HepG2 (cell line): ENCODE results near the gene TRNT1. TPM values are rescaled to one million over a fixed set of nuclear protein-coding genes. Genes with fewer than 3 reads are reported as not detected.
A peak's percentile ranks its signal among the peaks of the same experiment; 100 is the strongest.

Experiments
- CBX1 ChIP-seq: IDR thresholded peaks from one replicate; pipeline ENCODE4 v1.6.1; 2016; ENCODE audit warnings: antibody characterized with exemption, low read depth
- JUND ChIP-seq: sonication (generic); formaldehyde crosslinking; IDR thresholded peaks from 2 replicates; pipeline ENCODE4 v1.8.0; 2022; ENCODE audit warnings: mild to moderate bottlenecking, missing genetic modification reagents
- MAZ ChIP-seq, 2 experiments: sonication (generic) in 1 of 2; formaldehyde crosslinking in 1 of 2; IDR thresholded peaks; 2 replicates each; pipeline versions ENCODE4 v1.5.0 to v1.6.1; 2012 to 2020; ENCODE audit warnings: low read depth in 2 of 2, mild to moderate bottlenecking in 2 of 2, borderline replicate concordance in 1 of 2, improper control_type of control experiment in 1 of 2, low read length in 1 of 2, missing genetic modification reagents in 1 of 2, moderate library complexity in 1 of 2
- PAXIP1 ChIP-seq: sonication (generic); formaldehyde crosslinking; conservative IDR thresholded peaks from 2 replicates; pipeline ENCODE4 v1.4.0; 2020; ENCODE audit warnings: mild to moderate bottlenecking, missing genetic modification reagents, moderate library complexity
- RARA ChIP-seq: IDR thresholded peaks from 2 replicates; pipeline ENCODE4 v1.6.1; 2016; ENCODE audit warnings: missing genetic modification reagents, missing compliant biosample characterization
- TBP ChIP-seq: sonication (generic); formaldehyde crosslinking; IDR thresholded peaks from 2 replicates; pipeline ENCODE4 v1.5.0; 2020; ENCODE audit warnings: missing genetic modification reagents
- ZBTB1 ChIP-seq: sonication (generic); formaldehyde crosslinking; IDR thresholded peaks from 2 replicates; pipeline ENCODE4 v1.4.0; 2020; ENCODE audit warnings: missing genetic modification reagents, borderline replicate concordance
- ZC3H4 ChIP-seq: sonication (generic); formaldehyde crosslinking; IDR thresholded peaks from 2 replicates; pipeline ENCODE4 v1.4.0; 2020; ENCODE audit warnings: missing genetic modification reagents, borderline replicate concordance
- ZMYM2 ChIP-seq: sonication (generic); formaldehyde crosslinking; IDR thresholded peaks from 2 replicates; pipeline ENCODE4 v1.8.0; 2022; ENCODE audit warnings: mild to moderate bottlenecking, missing genetic modification reagents
- ZNF207 ChIP-seq: fragments of 450-650 bp; IDR thresholded peaks from 2 replicates; pipeline ENCODE4 v1.6.1; 2016; ENCODE audit warnings: antibody characterized with exemption, borderline replicate concordance
- ZNF331 ChIP-seq: sonication (generic); formaldehyde crosslinking; IDR thresholded peaks from 2 replicates; pipeline ENCODE4 v1.4.0; 2020; ENCODE audit warnings: missing genetic modification reagents
- ZNF556 ChIP-seq: sonication (generic); formaldehyde crosslinking; IDR thresholded peaks from 2 replicates; pipeline ENCODE4 v1.4.0; 2020; ENCODE audit warnings: mild to moderate bottlenecking, missing genetic modification reagents, borderline replicate concordance
- ZNF564 ChIP-seq: sonication (generic); formaldehyde crosslinking; IDR thresholded peaks from 2 replicates; pipeline ENCODE4 v1.8.1; 2023; ENCODE audit warnings: mild to moderate bottlenecking, missing genetic modification reagents
- polyA plus RNA-seq, 8 experiments: library from polyadenylated mRNA; depleted of rRNA in 3 of 8; stranded (reverse) in 7 of 8; unstranded in 1 of 8; fragments of >200 nt; fragmentation: Illumina TruSeq in 4 of 8; extraction: Trizol in 4 of 8; gene quantifications; 2 replicates each; pipeline versions ENCODE4 v1.2.1 to v1.2.3, GENCODE V29; 2011 to 2016; ENCODE audit warnings: low read depth in 4 of 8, missing spikeins in 1 of 8, mixed read lengths in 1 of 8; ENCODE audit not compliant: insufficient read depth in 1 of 8
- total RNA-seq, 5 experiments: library from RNA; depleted of rRNA; stranded (reverse); fragments of >200 nt; fragmentation: Illumina TruSeq; extraction: Trizol; gene quantifications; 2 replicates each; pipeline ENCODE4 v1.2.3, GENCODE V29; 2016; ENCODE audit warnings: low read depth in 1 of 5
- TF ChIP-seq, protein P1 (sequence below): sonication (generic); formaldehyde crosslinking; IDR thresholded peaks from 2 replicates; pipeline ENCODE4 v1.4.0; 2020; ENCODE audit warnings: missing genetic modification reagents
- TF ChIP-seq, protein P2 (sequence below): sonication (generic); formaldehyde crosslinking; IDR thresholded peaks from 2 replicates; pipeline ENCODE4 v1.4.0; 2020; ENCODE audit warnings: low read depth, missing genetic modification reagents
- TF ChIP-seq, protein P3 (sequence below): sonication (generic); formaldehyde crosslinking; IDR thresholded peaks from 2 replicates; pipeline ENCODE4 v1.5.0; 2020; ENCODE audit warnings: missing genetic modification reagents

The TRNT1 gene
- total and polyA plus RNA-seq, 2 of the 13 experiments (the other 11 are each of a cell fraction or from before 2014, with no cell fraction given) = 9.4 to 27.7 TPM

GRCh38 chr3:3126477-3127431 lies at the start of gene TRNT1 (continued):
- no peak for TF ChIP-seq PAXIP1 (CRISPR knock-in tag)
- TF ChIP-seq, protein P1, sequence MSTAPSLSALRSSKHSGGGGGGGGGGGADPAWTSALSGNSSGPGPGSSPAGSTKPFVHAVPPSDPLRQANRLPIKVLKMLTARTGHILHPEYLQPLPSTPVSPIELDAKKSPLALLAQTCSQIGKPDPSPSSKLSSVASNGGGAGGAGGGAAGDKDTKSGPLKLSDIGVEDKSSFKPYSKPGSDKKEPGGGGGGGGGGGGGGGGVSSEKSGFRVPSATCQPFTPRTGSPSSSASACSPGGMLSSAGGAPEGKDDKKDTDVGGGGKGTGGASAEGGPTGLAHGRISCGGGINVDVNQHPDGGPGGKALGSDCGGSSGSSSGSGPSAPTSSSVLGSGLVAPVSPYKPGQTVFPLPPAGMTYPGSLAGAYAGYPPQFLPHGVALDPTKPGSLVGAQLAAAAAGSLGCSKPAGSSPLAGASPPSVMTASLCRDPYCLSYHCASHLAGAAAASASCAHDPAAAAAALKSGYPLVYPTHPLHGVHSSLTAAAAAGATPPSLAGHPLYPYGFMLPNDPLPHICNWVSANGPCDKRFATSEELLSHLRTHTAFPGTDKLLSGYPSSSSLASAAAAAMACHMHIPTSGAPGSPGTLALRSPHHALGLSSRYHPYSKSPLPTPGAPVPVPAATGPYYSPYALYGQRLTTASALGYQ = no peak
- 0 out of 2 replicates have a peak, but pooled peaks have one; percentile 10 for TF ChIP-seq ZBTB1 (CRISPR knock-in tag)
- TF ChIP-seq, protein P2, sequence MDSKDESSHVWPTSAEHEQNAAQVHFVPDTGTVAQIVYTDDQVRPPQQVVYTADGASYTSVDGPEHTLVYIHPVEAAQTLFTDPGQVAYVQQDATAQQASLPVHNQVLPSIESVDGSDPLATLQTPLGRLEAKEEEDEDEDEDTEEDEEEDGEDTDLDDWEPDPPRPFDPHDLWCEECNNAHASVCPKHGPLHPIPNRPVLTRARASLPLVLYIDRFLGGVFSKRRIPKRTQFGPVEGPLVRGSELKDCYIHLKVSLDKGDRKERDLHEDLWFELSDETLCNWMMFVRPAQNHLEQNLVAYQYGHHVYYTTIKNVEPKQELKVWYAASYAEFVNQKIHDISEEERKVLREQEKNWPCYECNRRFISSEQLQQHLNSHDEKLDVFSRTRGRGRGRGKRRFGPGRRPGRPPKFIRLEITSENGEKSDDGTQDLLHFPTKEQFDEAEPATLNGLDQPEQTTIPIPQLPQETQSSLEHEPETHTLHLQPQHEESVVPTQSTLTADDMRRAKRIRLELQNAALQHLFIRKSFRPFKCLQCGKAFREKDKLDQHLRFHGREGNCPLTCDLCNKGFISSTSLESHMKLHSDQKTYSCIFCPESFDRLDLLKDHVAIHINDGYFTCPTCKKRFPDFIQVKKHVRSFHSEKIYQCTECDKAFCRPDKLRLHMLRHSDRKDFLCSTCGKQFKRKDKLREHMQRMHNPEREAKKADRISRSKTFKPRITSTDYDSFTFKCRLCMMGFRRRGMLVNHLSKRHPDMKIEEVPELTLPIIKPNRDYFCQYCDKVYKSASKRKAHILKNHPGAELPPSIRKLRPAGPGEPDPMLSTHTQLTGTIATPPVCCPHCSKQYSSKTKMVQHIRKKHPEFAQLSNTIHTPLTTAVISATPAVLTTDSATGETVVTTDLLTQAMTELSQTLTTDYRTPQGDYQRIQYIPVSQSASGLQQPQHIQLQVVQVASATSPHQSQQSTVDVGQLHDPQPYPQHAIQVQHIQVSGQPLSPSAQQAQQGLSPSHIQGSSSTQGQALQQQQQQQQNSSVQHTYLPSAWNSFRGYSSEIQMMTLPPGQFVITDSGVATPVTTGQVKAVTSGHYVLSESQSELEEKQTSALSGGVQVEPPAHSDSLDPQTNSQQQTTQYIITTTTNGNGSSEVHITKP (CRISPR knock-in tag) = no peak
- TF ChIP-seq TBP (CRISPR knock-in tag) = no peak
- TF ChIP-seq ZC3H4 (CRISPR knock-in tag) = no peak
- no peak for TF ChIP-seq ZMYM2 (CRISPR knock-in tag)
- TF ChIP-seq ZNF556 (CRISPR knock-in tag) = no peak
- peak; percentile 77; the same call in 1 of the 2 replicates for TF ChIP-seq MAZ (IDR thresholded peaks at IDR 0.05; ENCODE audit: borderline replicate concordance, low read depth, low read length)
- TF ChIP-seq MAZ (CRISPR knock-in tag; IDR thresholded peaks at IDR 0.05; ENCODE audit: low read depth) = peak; percentile 89
- TF ChIP-seq JUND (CRISPR knock-in tag) = peak; percentile 83; the same call in 1 of the 2 replicates
- TF ChIP-seq, protein P3, sequence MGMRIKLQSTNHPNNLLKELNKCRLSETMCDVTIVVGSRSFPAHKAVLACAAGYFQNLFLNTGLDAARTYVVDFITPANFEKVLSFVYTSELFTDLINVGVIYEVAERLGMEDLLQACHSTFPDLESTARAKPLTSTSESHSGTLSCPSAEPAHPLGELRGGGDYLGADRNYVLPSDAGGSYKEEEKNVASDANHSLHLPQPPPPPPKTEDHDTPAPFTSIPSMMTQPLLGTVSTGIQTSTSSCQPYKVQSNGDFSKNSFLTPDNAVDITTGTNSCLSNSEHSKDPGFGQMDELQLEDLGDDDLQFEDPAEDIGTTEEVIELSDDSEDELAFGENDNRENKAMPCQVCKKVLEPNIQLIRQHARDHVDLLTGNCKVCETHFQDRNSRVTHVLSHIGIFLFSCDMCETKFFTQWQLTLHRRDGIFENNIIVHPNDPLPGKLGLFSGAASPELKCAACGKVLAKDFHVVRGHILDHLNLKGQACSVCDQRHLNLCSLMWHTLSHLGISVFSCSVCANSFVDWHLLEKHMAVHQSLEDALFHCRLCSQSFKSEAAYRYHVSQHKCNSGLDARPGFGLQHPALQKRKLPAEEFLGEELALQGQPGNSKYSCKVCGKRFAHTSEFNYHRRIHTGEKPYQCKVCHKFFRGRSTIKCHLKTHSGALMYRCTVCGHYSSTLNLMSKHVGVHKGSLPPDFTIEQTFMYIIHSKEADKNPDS = no peak; the same call in 1 of the 2 replicates
- TF ChIP-seq ZNF207 = no peak
- peak; percentile 91; the same call in 1 of the 2 replicates for TF ChIP-seq ZNF564
- TF ChIP-seq ZNF331 = no peak
- peak; percentile 26; the same call in 1 of the 2 replicates for TF ChIP-seq RARA (CRISPR knock-in tag)
- TF ChIP-seq CBX1 = peak; percentile 64
